Prostate gland (tissue), 2 donors: ENCODE measurements around the gene MAD1L1. TPM values are rescaled to one million over a fixed set of nuclear protein-coding genes. Genes with fewer than 3 reads are reported as not detected.

Experiments used
- DNase-seq: peaks from one replicate; pipeline ENCODE4 v3.0.0-alpha.2; 2019; ENCODE audit warnings: low spot score
- H3K27ac ChIP-seq, 2 donors: fragments of 200-600 bp; sonication (generic); 2 replicates each; pipeline ENCODE4 v1.5.1; 2017 to 2019
- H3K27me3 ChIP-seq: fragments of 200-600 bp; sonication (generic); replicated peaks from 2 replicates; pipeline ENCODE4 v1.5.1; 2019; ENCODE audit not compliant: insufficient read depth
- H3K36me3 ChIP-seq, 2 donors: fragments of 200-600 bp; sonication (generic); 1 replicate in 1 of 2; 2 replicates in 1 of 2; pipeline versions ENCODE4 v1.5.1 to v1.8.1; 2017 to 2019
- H3K4me1 ChIP-seq: fragments of 200-600 bp; sonication (generic); replicated peaks from 2 replicates; pipeline ENCODE4 v1.5.1; 2019
- H3K4me3 ChIP-seq, 2 donors: fragments of 200-600 bp; sonication (generic); 2 replicates each; pipeline ENCODE4 v1.5.1; 2017 to 2019
- H3K9me3 ChIP-seq: fragments of 200-600 bp; sonication (generic); 2 replicates; pipeline ENCODE4 v1.5.1; 2017
- CTCF ChIP-seq, 4 experiments: fragments of 200-600 bp in 2 of 4; fragments of 450-650 bp in 2 of 4; sonication (generic) in 2 of 4; IDR thresholded peaks; 1 replicate in 3 of 4; 2 replicates in 1 of 4; pipeline ENCODE4 v1.5.1; 2016 to 2019; ENCODE audit warnings: antibody characterized with exemption in 4 of 4, mild to moderate bottlenecking in 2 of 4, moderate library complexity in 2 of 4
- POLR2A ChIP-seq: fragments of 450-650 bp; IDR thresholded peaks from one replicate; pipeline ENCODE4 v1.6.1; 2016; ENCODE audit warnings: antibody characterized with exemption, mild to moderate bottlenecking
- POLR2AphosphoS5 ChIP-seq: sonication (generic); formaldehyde crosslinking; IDR thresholded peaks from one replicate; pipeline ENCODE4 v1.6.1; 2017; ENCODE audit warnings: antibody characterized with exemption
- WGBS: methylation state at CpG from one replicate; pipeline ENCODE4 v1.1.5; 2018; 5-methylcytosine and 5-hydroxymethylcytosine counted together
- intact Hi-C: fragments of 100-400 bp; cut with DNase I; formaldehyde crosslinking; loops from one replicate; pipeline ENCODE4 v1.14.2; 2022
- total RNA-seq, 2 donors: library from RNA; depleted of rRNA; stranded (reverse); fragments of >200 nt; gene quantifications; one replicate each; pipeline ENCODE4 v1.1.0, GENCODE V29; 2016

The MAD1L1 gene
- total RNA-seq, 2 donors from 2014 or later = 79.3 to 91.9 TPM

DNA sequence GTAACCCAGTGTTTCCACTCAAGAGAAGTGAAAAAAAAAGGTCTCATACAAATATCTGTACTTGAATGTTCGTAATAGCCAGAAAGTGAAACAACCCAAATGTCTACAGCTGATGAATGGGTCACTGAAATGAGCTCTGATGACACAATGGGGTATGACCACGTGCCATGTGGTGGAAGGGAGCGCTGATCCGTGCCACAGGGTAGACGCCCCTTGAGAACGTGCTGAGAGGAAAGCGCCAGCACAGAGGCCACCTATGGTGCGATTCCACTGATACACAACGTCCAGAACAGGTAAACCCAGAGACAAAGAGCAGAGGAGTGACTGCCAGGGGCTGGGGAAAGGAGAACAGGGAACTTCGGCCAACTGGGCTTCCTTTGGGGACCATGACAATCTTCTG, 50.3 kb downstream of the MAD1L1 start:
- intact Hi-C loops = no loop called here

GRCh38 chr7:2181077-2181854, 51.5 kb downstream of the MAD1L1 start:
- H3K27ac ChIP-seq = no peak overlapping the region
- TF ChIP-seq CTCF (IDR thresholded peaks at IDR 0.05) (no peak), POLR2A (no peak), POLR2AphosphoS5 (no peak)
- 92% methylated on average over 13 of the region's 13 CpGs for WGBS
- DNase-seq = no peak
- no peaks in the 10 kb centered on the region for H3K36me3 ChIP-seq
- H3K27me3 ChIP-seq = no peaks in the 10 kb centered on the region
- no peaks in the 10 kb centered on the region for H3K9me3 ChIP-seq
- no peak overlapping the region for H3K4me3 ChIP-seq
- no peaks in the 10 kb centered on the region for H3K4me1 ChIP-seq
- intact Hi-C loops = no loop called here

More for the DNA sequence above, 50.3 kb downstream of the MAD1L1 start:
- no peaks in the 10 kb centered on the region for H3K4me1 ChIP-seq
- no peaks in the 10 kb centered on the region for H3K27me3 ChIP-seq
- WGBS = 95% methylated on average over 10 of the region's 10 CpGs
- H3K4me3 ChIP-seq = no peak overlapping the region
- H3K27ac ChIP-seq = no peak overlapping the region
- TF ChIP-seq POLR2A (no peak), CTCF (IDR thresholded peaks at IDR 0.05) (no peak), POLR2AphosphoS5 (no peak)
- H3K9me3 ChIP-seq = no peaks in the 10 kb centered on the region
- no peaks in the 10 kb centered on the region for H3K36me3 ChIP-seq
- no peak for DNase-seq

DNA sequence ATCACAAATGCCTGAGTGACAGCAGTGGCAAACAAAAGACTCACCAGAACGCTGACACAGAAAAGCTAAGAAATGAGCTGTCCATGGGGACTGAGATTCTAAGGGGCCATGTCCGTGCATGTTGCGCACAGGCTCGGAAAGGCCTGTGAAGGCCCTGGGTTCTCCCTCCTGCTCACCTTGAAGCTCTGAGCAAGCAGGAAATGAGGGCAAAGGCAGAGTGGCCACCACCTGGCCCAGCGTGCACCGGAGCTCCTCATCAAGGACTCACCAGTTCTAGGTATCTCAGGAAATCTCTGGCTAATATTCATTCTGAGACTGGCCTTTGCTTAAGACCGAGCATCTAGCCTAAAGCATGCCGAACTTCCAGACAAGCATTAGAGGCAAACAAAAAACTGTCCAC, 52.7 kb downstream of the MAD1L1 start:
- Histone ChIP-seq H3K27ac (no peak overlapping the region), H3K27me3 (no peaks in the 10 kb centered on the region), H3K4me3 (no peak overlapping the region), H3K9me3 (no peaks in the 10 kb centered on the region), H3K4me1 (no peaks in the 10 kb centered on the region), H3K36me3 (no peaks in the 10 kb centered on the region)
- TF ChIP-seq CTCF (IDR thresholded peaks at IDR 0.05) = no peak
- TF ChIP-seq POLR2AphosphoS5 = no peak
- TF ChIP-seq POLR2A = no peak
- WGBS = 92% methylated on average over 8 of the region's 8 CpGs
- no peak for DNase-seq
- intact Hi-C loops = no loop called here

DNA sequence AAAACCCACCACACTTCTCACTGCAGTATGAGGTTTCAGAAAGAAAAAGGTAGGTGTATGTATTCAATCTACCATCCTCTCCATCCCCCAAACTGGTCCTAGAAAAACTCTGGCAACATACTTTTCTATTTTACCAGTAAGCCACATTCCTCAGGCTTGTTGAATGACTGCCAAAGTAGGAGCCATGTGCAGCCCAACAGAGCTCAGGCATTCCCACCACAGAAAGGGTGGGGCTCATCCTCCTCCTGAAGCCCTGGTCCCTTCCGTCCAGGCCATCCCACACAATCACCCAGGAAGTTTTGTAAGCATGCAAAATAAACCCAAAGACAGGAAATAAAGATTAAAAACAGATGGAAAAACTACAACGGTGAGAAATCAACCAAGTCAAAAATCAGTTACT, 57.2 kb downstream of the MAD1L1 start:
- H3K9me3 ChIP-seq = no peaks in the 10 kb centered on the region
- H3K36me3 ChIP-seq = no peaks in the 10 kb centered on the region
- intact Hi-C loops = no loop called here
- no peak overlapping the region for H3K4me3 ChIP-seq
- peaks cover 9% of the 10 kb centered on the region for H3K4me1 ChIP-seq
- no peaks in the 10 kb centered on the region for H3K27me3 ChIP-seq
- WGBS = 13% methylated on average over 2 of the region's 2 CpGs
- H3K27ac ChIP-seq = no peak overlapping the region
- no peak for DNase-seq
- TF ChIP-seq POLR2AphosphoS5 = no peak
- TF ChIP-seq POLR2A = no peak
- no peak for TF ChIP-seq CTCF (IDR thresholded peaks at IDR 0.05)

DNA sequence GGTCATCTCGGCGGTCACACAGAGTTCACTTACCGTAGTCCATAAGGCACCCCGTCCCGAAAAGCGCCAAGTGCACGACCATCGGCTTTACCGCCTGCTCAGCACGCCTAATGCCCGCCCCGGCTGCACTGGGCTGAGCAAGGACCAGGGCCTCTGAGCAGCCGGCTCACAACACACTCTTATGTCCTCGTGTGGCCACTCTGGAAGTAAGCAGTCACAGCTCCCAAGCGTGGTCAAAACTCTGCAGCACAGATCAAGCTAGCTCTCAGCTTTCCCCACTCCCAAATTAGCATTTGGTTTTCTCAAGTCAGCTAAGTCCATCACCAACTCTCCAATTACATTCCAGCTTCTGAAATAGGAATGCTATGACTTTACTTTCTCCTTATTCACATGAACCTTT, 57.7 kb downstream of the MAD1L1 start:
- TF ChIP-seq CTCF (IDR thresholded peaks at IDR 0.05) = no peak
- no peak for TF ChIP-seq POLR2AphosphoS5
- TF ChIP-seq POLR2A = no peak
- 88% methylated on average over 15 of the region's 15 CpGs for WGBS
- DNase-seq = no peak
- Histone ChIP-seq H3K27me3 (no peaks in the 10 kb centered on the region), H3K4me1 (peaks cover 9% of the 10 kb centered on the region), H3K9me3 (no peaks in the 10 kb centered on the region), H3K27ac (no peak overlapping the region), H3K36me3 (no peaks in the 10 kb centered on the region), H3K4me3 (no peak overlapping the region)
- intact Hi-C loops = no loop called here
